Hepatocyte (in vitro differentiated cells): ENCODE data around the gene CCNC. TPM values are rescaled to one million over a fixed set of nuclear protein-coding genes. Genes with fewer than 3 reads are reported as not detected.

Experiments
- DNase-seq: peaks from one replicate; pipeline ENCODE4 v3.0.0-alpha.2; 2016; ENCODE audit warnings: low spot score
- H2AFZ ChIP-seq: fragments of 200-600 bp; sonication (generic); 2 replicates; pipeline ENCODE4 v1.6.0; 2016; ENCODE audit warnings: antibody characterized with exemption, mild to moderate bottlenecking
- H3K27ac ChIP-seq: fragments of 200-600 bp; sonication (generic); 2 replicates; pipeline ENCODE4 v1.5.1; 2016; ENCODE audit warnings: mild to moderate bottlenecking
- H3K27me3 ChIP-seq: fragments of 200-600 bp; sonication (generic); 2 replicates; pipeline ENCODE4 v1.6.1; 2016
- H3K36me3 ChIP-seq: fragments of 200-600 bp; sonication (generic); replicated peaks from 2 replicates; pipeline ENCODE4 v1.5.1; 2016; ENCODE audit warnings: low read depth; ENCODE audit not compliant: insufficient read depth
- H3K4me1 ChIP-seq: fragments of 200-600 bp; sonication (generic); 2 replicates; pipeline ENCODE4 v1.5.1; 2016; ENCODE audit warnings: mild to moderate bottlenecking, moderate library complexity; ENCODE audit not compliant: insufficient read depth
- H3K4me2 ChIP-seq: fragments of 200-600 bp; sonication (generic); 2 replicates; pipeline ENCODE4 v1.6.0; 2016
- H3K4me3 ChIP-seq: fragments of 200-600 bp; sonication (generic); 2 replicates; pipeline ENCODE4 v1.5.1; 2016; ENCODE audit warnings: mild to moderate bottlenecking
- H3K79me2 ChIP-seq: fragments of 200-600 bp; sonication (generic); 2 replicates; pipeline ENCODE4 v1.6.0; 2017; ENCODE audit warnings: mild to moderate bottlenecking
- H3K9me2 ChIP-seq: fragments of 200-600 bp; sonication (generic); replicated peaks from 2 replicates; pipeline ENCODE4 v1.6.0; 2017; ENCODE audit warnings: mild to moderate bottlenecking; ENCODE audit not compliant: insufficient read depth
- H3K9me3 ChIP-seq: fragments of 200-600 bp; sonication (generic); 2 replicates; pipeline ENCODE4 v1.5.1; 2016; ENCODE audit warnings: low read depth, mild to moderate bottlenecking
- H4K20me1 ChIP-seq: fragments of 200-600 bp; sonication (generic); 2 replicates; pipeline ENCODE4 v1.6.0; 2016; ENCODE audit warnings: mild to moderate bottlenecking; ENCODE audit not compliant: insufficient read depth, poor library complexity, severe bottlenecking
- EZH2 ChIP-seq: fragments of 200-600 bp; sonication (generic); IDR thresholded peaks from 2 replicates; pipeline ENCODE4 v1.6.1; 2016; ENCODE audit warnings: antibody characterized with exemption, mild to moderate bottlenecking, borderline replicate concordance
- EZH2phosphoT487 ChIP-seq: fragments of 200-600 bp; sonication (generic); IDR thresholded peaks from one replicate; pipeline ENCODE4 v1.6.1; 2018; ENCODE audit warnings: antibody characterized with exemption, mild to moderate bottlenecking, low read depth, moderate library complexity; ENCODE audit not compliant: unreplicated experiment, severe bottlenecking
- WGBS: methylation state at CpG from one replicate; pipeline ENCODE4 v1.1.6; 2016; ENCODE audit warnings: low lambda C conversion rate; ENCODE audit errors: missing lambda C conversion rate; 5-methylcytosine and 5-hydroxymethylcytosine counted together
- polyA plus RNA-seq: library from polyadenylated mRNA; unstranded; fragments of >200 nt; fragmentation: Nextera tagmentation; extraction: Ambion mirVana; gene quantifications from 2 replicates; pipeline ENCODE4 v1.2.1, GENCODE V29; 2016
- total RNA-seq: library from RNA; depleted of rRNA; stranded (reverse); fragments of >200 nt; gene quantifications from 2 replicates; pipeline ENCODE4 v1.2.3, GENCODE V29; 2014
- TF ChIP-seq, protein P1 (sequence below): fragments of 200-600 bp; sonication (generic); IDR thresholded peaks from 2 replicates; pipeline ENCODE4 v1.5.1; 2016; ENCODE audit warnings: antibody characterized with exemption, mild to moderate bottlenecking; ENCODE audit not compliant: poor library complexity

Gene CCNC
- total and polyA plus RNA-seq, 2 experiments from 2014 or later, result 59.5 to 102 TPM

GRCh38 chr6:99613705-99614429 lies 45.4 kb upstream of the CCNC start:
- Histone ChIP-seq H2AFZ (peak overlapping the region; percentile 83), H3K79me2 (no peaks in the 10 kb centered on the region), H3K9me2 (no peaks in the 10 kb centered on the region), H3K4me3 (peak overlapping the region; percentile 45), H3K36me3 (no peaks in the 10 kb centered on the region), H3K4me1 (peaks cover 16% of the 10 kb centered on the region), H3K27ac (no peak overlapping the region), H4K20me1 (no peaks in the 10 kb centered on the region), H3K27me3 (peaks cover 99% of the 10 kb centered on the region), H3K4me2 (peak overlapping the region; percentile 96), H3K9me3 (no peaks in the 10 kb centered on the region)
- TF ChIP-seq, protein P1, sequence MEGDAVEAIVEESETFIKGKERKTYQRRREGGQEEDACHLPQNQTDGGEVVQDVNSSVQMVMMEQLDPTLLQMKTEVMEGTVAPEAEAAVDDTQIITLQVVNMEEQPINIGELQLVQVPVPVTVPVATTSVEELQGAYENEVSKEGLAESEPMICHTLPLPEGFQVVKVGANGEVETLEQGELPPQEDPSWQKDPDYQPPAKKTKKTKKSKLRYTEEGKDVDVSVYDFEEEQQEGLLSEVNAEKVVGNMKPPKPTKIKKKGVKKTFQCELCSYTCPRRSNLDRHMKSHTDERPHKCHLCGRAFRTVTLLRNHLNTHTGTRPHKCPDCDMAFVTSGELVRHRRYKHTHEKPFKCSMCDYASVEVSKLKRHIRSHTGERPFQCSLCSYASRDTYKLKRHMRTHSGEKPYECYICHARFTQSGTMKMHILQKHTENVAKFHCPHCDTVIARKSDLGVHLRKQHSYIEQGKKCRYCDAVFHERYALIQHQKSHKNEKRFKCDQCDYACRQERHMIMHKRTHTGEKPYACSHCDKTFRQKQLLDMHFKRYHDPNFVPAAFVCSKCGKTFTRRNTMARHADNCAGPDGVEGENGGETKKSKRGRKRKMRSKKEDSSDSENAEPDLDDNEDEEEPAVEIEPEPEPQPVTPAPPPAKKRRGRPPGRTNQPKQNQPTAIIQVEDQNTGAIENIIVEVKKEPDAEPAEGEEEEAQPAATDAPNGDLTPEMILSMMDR, result no peak
- TF ChIP-seq EZH2, result peak; percentile 76
- peak; percentile 38 for TF ChIP-seq EZH2phosphoT487
- peak; percentile 32 for DNase-seq
- 2% methylated on average over 67 of the region's 82 CpGs for WGBS

GRCh38 chr6:99613409-99613704 lies 44.9 kb upstream of the CCNC start:
- H3K27me3 ChIP-seq, result peaks cover 99% of the 10 kb centered on the region
- no peaks in the 10 kb centered on the region for H3K9me3 ChIP-seq
- DNase-seq, result peak; percentile 65
- H3K27ac ChIP-seq, result no peak overlapping the region
- H3K79me2 ChIP-seq, result no peaks in the 10 kb centered on the region
- H4K20me1 ChIP-seq, result no peaks in the 10 kb centered on the region
- H2AFZ ChIP-seq, result peak overlapping the region; percentile 83
- H3K9me2 ChIP-seq, result no peaks in the 10 kb centered on the region
- H3K4me3 ChIP-seq, result peak overlapping the region; percentile 45
- no peaks in the 10 kb centered on the region for H3K36me3 ChIP-seq
- H3K4me1 ChIP-seq, result peaks cover 16% of the 10 kb centered on the region
- TF ChIP-seq, protein P1, result peak; percentile 52
- TF ChIP-seq EZH2, result no peak
- 1% methylated on average over 22 of the region's 37 CpGs for WGBS
- peak overlapping the region; percentile 96 for H3K4me2 ChIP-seq

DNA sequence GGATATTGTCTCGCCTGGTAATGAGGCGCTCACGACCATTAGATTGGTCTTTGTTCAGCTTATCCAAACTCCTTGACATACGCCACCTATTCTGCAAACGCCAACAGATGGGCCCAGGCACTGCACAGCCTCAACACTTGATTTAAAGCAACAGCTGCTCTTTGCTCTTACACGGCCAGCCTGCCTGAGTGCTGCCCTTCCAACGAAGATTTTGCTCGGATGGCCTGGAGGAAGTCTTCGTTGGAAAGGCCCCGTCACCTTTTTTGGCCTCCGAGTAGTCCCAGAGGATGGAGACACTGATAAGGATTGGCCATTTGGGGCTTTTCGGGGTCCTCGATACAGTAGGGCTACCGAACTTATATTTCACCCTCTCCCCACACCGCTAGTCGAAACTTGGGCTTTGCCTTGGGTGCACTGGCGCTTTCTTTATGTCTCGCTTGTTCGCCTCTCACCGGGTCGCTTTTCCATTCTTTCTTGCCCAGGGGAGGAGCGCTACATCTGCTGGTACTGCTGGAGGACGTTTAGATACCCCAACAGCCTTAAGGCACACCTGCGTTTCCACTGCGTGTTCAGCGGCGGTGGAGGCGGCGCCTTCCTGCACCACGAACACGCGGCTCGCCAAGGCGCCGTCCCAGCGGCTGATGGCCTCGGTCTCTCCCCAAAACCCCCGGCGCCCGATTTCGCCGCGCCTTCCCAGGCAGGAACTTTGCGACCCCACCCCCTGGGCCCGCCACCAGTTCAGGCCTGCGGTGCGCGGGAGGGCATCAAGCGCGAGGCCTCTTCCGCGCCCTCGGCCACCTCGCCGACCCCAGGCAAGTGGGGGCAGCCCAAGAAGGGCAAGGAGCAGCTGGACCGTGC lies 44.3 kb upstream of the CCNC start:
- TF ChIP-seq, protein P1, result no peak
- no peak for TF ChIP-seq EZH2
- TF ChIP-seq EZH2phosphoT487, result peak; percentile 51
- Histone ChIP-seq H3K27me3 (peaks cover 99% of the 10 kb centered on the region), H4K20me1 (no peaks in the 10 kb centered on the region), H3K9me3 (no peaks in the 10 kb centered on the region), H3K79me2 (no peaks in the 10 kb centered on the region), H3K4me3 (peak overlapping the region; percentile 45), H3K27ac (no peak overlapping the region), H3K4me1 (peaks cover 16% of the 10 kb centered on the region), H3K4me2 (peak overlapping the region; percentile 96), H2AFZ (peak overlapping the region; percentile 83), H3K36me3 (no peaks in the 10 kb centered on the region), H3K9me2 (no peaks in the 10 kb centered on the region)
- no peak for DNase-seq
- WGBS, result 6% methylated on average over 51 of the region's 56 CpGs
